HG02981 (cell line): ENCODE data around the gene RAD9A.

Source experiments
- ATAC-seq: cut with Tn5 transposase; IDR thresholded peaks from one replicate; pipeline ENCODE4 v1.9.1; 2021; ENCODE audit warnings: mild to moderate bottlenecking, moderate library complexity; ENCODE audit not compliant: unreplicated experiment

RAD9A gene

GRCh38 chr11:67373648-67374570, 17.9 kb upstream of the RAD9A start:
- ATAC-seq = no peak

- ATAC-seq = no peak
Observed at GRCh38 chr11:67374571-67375281, 17.1 kb upstream of the RAD9A start.

GRCh38 chr11:67375320-67376055, 16.3 kb upstream of the RAD9A start:
- ATAC-seq = no peak

- ATAC-seq = no peak
Observed at GRCh38 chr11:67376063-67376820, 15.5 kb upstream of the RAD9A start.

GRCh38 chr11:67376873-67377808, 14.6 kb upstream of the RAD9A start:
- ATAC-seq = no peak

GRCh38 chr11:67378544-67378943, 13.2 kb upstream of the RAD9A start:
- no peak for ATAC-seq

- no peak for ATAC-seq
Observed at GRCh38 chr11:67379061-67380058, 12.4 kb upstream of the RAD9A start.

GRCh38 chr11:67381244-67381972, 10.4 kb upstream of the RAD9A start:
- ATAC-seq = no peak

GRCh38 chr11:67382276-67383136, 9.3 kb upstream of the RAD9A start:
- no peak for ATAC-seq

- no peak for ATAC-seq
Observed at GRCh38 chr11:67384851-67385366, 6.9 kb upstream of the RAD9A start.

- no peak for ATAC-seq
Observed at GRCh38 chr11:67387069-67387468, 4.7 kb upstream of the RAD9A start.

GRCh38 chr11:67387518-67387917, 4.3 kb upstream of the RAD9A start:
- ATAC-seq = no peak

- no peak for ATAC-seq
Observed at GRCh38 chr11:67389477-67389876, 2.3 kb upstream of the RAD9A start.

GRCh38 chr11:67390947-67391303, 861 bp upstream of the RAD9A start:
- ATAC-seq = no peak

GRCh38 chr11:67392183-67392715, 463 bp downstream of the RAD9A start:
- ATAC-seq = no peak

- ATAC-seq = no peak
Observed at GRCh38 chr11:67393437-67393836, 1.7 kb downstream of the RAD9A start.
